Measurements from ENCODE around the gene ACAA1.

The ACAA1 gene

GRCh38 chr3:38137615-38138348 lies 855 bp upstream of the ACAA1 start:
- TF ChIP-seq CTCF (IDR thresholded peaks at IDR 0.05) = no peak

DNA sequence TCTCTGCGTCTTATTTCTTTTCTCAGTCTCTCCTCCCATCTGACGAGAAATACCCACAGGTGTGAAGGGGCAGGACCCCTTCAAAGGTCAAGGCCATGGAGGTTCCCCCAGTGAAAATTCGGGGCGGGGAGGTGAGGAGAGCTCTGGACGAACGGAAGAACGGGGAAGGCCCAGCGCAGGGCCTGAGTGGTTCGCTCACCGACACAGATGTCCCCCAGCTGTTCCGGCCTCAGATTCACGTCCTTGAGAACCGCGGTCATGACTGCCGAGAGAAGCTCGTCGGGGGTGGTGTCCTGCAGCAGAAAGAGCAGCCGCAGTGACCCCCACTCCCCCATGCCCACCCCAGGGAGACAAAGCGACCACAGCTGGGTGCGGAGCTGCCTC lies 542 bp downstream of the ACAA1 start:
- no peak for TF ChIP-seq CTCF (IDR thresholded peaks at IDR 0.05)

DNA sequence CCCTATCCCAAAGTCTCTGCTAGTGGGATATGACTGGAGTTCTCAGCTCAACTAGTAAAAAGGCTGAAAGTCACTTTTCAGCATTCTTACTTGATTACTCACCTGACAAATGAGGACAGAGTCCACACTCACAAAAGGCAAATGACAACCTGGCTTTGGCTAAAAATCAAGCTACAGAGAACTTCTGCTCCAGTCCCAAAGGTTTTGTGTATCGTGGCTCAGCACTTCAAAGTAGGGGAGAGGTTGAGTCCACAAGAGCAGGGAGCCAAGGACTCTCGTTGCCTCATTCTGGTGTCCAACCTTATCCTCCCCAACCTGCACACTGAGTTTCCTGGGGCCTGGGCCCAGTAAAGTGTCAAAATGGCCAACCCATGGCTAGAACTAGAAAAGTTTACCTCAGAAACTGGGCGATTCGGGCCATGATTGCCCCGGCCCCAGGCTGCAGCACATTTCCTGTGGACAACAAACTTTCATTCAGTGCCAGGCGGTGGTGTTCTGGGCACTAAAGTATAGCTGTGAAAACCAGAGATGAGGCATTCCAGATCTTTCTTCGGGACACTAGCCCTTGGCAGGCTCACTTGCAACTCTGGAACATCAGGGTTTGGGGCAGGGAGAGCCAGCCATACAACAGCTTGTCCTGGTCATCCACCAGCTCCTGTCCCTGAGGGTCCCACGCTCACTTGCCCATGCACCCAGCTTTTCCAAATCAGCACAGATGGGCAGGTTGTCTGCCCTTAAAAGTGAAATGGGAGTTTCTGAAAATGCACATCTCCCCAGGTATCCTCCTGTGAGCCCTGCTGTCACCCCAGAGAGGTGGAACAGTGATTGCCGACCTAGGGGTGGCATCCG lies 3.1 kb downstream of the ACAA1 start:
- TF ChIP-seq CTCF (IDR thresholded peaks at IDR 0.05) = no peak

GRCh38 chr3:38133209-38133556 lies 3.7 kb downstream of the ACAA1 start:
- no peak for TF ChIP-seq CTCF (IDR thresholded peaks at IDR 0.05)

- peak; percentile 38; the same call in 1 of the 2 replicates for TF ChIP-seq CTCF (IDR thresholded peaks at IDR 0.05)
Observed at GRCh38 chr3:38131621-38132369, 5.1 kb downstream of the ACAA1 start.

DNA sequence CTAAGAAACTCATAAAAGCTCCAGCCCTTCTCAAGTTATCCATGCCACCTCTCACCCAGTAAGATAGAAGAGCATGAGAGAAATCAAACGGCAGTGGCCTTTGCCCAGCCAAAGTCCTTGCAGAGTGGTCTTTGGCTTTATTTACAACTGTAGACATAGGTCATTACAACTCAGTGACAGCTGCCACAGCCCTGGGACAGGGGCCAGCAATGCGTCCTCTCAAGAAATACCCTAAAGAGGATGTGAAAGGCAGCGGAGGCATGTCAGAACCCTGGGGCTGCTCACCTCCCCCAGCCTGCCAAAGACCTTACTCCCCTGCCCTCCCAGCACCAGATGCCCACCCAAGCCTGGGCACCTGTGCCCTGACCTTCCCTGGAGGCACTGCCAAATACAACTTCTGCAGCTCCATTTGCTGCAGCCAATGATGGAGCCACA lies 6.3 kb downstream of the ACAA1 start:
- TF ChIP-seq CTCF (IDR thresholded peaks at IDR 0.05) = no peak

DNA sequence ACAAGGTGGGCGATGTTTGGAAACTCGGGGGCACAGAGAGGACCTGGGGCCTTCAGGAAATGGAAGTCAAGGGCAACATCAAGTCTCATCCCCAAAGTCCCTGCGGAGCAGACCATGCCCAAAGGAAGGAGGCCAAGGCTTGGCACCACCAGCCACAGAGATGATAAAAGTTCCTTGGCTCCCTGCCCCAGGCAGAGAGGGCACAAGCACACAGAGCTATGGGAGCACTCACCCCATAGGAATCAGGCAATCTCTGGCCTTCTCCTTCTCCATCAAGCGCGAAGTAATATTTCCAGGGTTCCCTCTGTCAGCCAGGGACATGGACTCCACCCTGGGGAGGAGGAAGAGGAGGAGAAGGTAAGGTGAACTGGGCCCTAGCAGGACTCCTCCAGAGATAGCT lies 7.9 kb downstream of the ACAA1 start:
- TF ChIP-seq CTCF (IDR thresholded peaks at IDR 0.05) = no peak
